ENCODE results near the gene CTBP2.

- TF ChIP-seq CTCF (IDR thresholded peaks at IDR 0.05) (no peak), POLR2A (IDR thresholded peaks at IDR 0.05) (no peak), POLR2AphosphoS5 (IDR thresholded peaks at IDR 0.05) (no peak)
These were observed 29.4 kb downstream of the CTBP2 start for GRCh38 chr10:125130916-125131315.

All from stomach (tissue), 4 donors.